Uterus (tissue), 4 donors: ENCODE measurements around the gene KCNH8. TPM values are rescaled to one million over a fixed set of nuclear protein-coding genes. Genes with fewer than 3 reads are reported as not detected.

Experiments used
- DNase-seq, 2 donors: peaks; one replicate each; pipeline ENCODE4 v3.0.0-alpha.2; 2019 to 2020
- H3K27ac ChIP-seq, 2 donors: fragments of 200-600 bp; sonication (generic); 1 replicate in 1 of 2; 2 replicates in 1 of 2; pipeline ENCODE4 v1.5.1; 2016 to 2018
- H3K27me3 ChIP-seq, 2 donors: fragments of 200-600 bp; sonication (generic); one replicate each; pipeline ENCODE4 v1.5.1; 2018 to 2019; ENCODE audit warnings: control low read depth in 1 of 2
- H3K36me3 ChIP-seq, 2 donors: fragments of 200-600 bp; sonication (generic); one replicate each; pipeline ENCODE4 v1.5.1; 2019; ENCODE audit warnings: control low read depth in 1 of 2
- H3K4me1 ChIP-seq, 2 donors: fragments of 200-600 bp; sonication (generic); one replicate each; pipeline ENCODE4 v1.5.1; 2018 to 2019; ENCODE audit warnings: control low read depth in 1 of 2
- H3K4me3 ChIP-seq, 2 donors: fragments of 200-600 bp; sonication (generic); 1 replicate in 1 of 2; 2 replicates in 1 of 2; pipeline ENCODE4 v1.5.1; 2018 to 2019; ENCODE audit warnings: mild to moderate bottlenecking in 1 of 2
- H3K9me3 ChIP-seq, 2 donors: fragments of 200-600 bp; sonication (generic); one replicate each; pipeline ENCODE4 v1.5.1; 2019; ENCODE audit warnings: control low read depth in 1 of 2
- POLR2A ChIP-seq, 2 donors: fragments of 450-650 bp; IDR thresholded peaks; one replicate each; pipeline ENCODE4 v1.6.1; 2016; ENCODE audit warnings: antibody characterized with exemption in 2 of 2, mild to moderate bottlenecking in 1 of 2, moderate library complexity in 1 of 2
- intact Hi-C: fragments of 100-400 bp; cut with DNase I; formaldehyde crosslinking; loops from one replicate; pipeline ENCODE4 v1.15.1; 2023; ENCODE audit warnings: low total_unique reads
- total RNA-seq, 4 donors: library from RNA; depleted of rRNA in 3 of 4; stranded (reverse); fragments of >200 nt in 3 of 4; gene quantifications; one replicate each; pipeline versions ENCODE4 v1.1.0 to v1.2.4, GENCODE V29; 2014 to 2023
- TF ChIP-seq, protein P1 (sequence below), 4 experiments: fragments of 200-600 bp in 2 of 4; fragments of 450-650 bp in 2 of 4; sonication (generic) in 2 of 4; IDR thresholded peaks; one replicate each; pipeline ENCODE4 v1.5.1; 2016 to 2019; ENCODE audit warnings: antibody characterized with exemption in 4 of 4, mild to moderate bottlenecking in 2 of 4, moderate library complexity in 1 of 4
- donor health status: DM: yes; HTN: yes; CAD: no.

KCNH8 gene
- total RNA-seq, 4 donors from 2014 or later, result 0.26 to 1.5 (median 0.49) TPM; not detected in 1

DNA sequence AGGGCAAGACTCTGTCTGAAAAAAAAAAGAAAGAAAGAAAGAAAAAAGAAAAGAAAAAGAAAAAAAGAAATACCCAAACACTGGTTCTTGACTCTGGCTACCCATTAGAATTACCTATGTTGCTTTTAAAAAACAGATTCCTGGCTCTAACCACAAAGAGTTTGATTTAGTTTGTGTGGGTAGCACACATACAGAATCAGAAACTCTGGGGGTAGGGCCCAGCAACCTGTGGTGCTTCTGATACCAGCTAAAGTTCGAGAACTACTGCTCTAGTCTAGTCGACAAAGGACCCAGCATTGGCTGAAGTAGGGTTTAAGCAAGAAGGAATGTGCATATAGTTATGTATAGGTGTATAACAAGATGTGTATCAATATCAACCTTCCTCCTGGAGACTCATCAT is 393.0 kb downstream of the KCNH8 start:
- TF ChIP-seq, protein P1, sequence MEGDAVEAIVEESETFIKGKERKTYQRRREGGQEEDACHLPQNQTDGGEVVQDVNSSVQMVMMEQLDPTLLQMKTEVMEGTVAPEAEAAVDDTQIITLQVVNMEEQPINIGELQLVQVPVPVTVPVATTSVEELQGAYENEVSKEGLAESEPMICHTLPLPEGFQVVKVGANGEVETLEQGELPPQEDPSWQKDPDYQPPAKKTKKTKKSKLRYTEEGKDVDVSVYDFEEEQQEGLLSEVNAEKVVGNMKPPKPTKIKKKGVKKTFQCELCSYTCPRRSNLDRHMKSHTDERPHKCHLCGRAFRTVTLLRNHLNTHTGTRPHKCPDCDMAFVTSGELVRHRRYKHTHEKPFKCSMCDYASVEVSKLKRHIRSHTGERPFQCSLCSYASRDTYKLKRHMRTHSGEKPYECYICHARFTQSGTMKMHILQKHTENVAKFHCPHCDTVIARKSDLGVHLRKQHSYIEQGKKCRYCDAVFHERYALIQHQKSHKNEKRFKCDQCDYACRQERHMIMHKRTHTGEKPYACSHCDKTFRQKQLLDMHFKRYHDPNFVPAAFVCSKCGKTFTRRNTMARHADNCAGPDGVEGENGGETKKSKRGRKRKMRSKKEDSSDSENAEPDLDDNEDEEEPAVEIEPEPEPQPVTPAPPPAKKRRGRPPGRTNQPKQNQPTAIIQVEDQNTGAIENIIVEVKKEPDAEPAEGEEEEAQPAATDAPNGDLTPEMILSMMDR (IDR thresholded peaks at IDR 0.05), result no peak
- TF ChIP-seq POLR2A (IDR thresholded peaks at IDR 0.05), result no peak
- Histone ChIP-seq H3K27ac (no peak overlapping the region), H3K4me3 (no peak overlapping the region), H3K36me3 (no peaks in the 10 kb centered on the region), H3K27me3 (no peaks in the 10 kb centered on the region), H3K4me1 (no peaks in the 10 kb centered on the region), H3K9me3 (no peaks in the 10 kb centered on the region)
- intact Hi-C loops, result no loop called here
- DNase-seq, result no peak

DNA sequence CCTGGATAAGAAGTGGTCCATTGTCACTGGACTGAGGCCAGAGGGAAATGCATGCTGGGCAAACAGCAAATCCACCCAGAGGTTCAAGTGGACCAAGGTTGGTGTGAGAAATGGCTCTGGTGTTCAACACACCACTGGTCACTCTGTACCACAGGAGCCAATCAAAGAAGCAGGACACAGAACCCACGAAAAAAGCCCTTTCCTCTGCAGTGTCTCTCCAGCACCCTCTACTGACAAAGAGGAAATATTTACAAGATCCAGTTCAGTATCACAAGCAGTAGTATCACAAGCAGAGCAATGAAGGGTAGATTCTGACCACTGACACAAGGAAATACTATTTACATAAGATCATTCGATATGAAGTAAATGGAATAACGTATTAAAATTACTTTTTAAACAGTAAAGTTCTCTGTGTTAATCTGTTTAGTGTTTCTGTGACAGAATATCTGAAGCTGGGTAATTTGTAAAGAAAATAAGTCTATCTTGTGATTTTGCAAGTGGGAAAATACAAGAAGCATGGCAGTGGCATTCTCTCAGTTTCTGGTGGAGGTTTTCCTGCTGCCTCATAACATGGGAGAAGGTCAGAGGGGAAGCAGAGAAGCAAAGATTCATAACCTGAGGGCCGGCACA is 395.0 kb downstream of the KCNH8 start:
- DNase-seq, result no peak
- no peaks in the 10 kb centered on the region for H3K27me3 ChIP-seq
- intact Hi-C loops, result no loop called here
- H3K27ac ChIP-seq, result no peak overlapping the region
- no peaks in the 10 kb centered on the region for H3K9me3 ChIP-seq
- H3K4me1 ChIP-seq, result no peaks in the 10 kb centered on the region
- H3K4me3 ChIP-seq, result no peak overlapping the region
- no peaks in the 10 kb centered on the region for H3K36me3 ChIP-seq
- no peak for TF ChIP-seq POLR2A (IDR thresholded peaks at IDR 0.05)
- TF ChIP-seq, protein P1 (IDR thresholded peaks at IDR 0.05), result no peak

DNA sequence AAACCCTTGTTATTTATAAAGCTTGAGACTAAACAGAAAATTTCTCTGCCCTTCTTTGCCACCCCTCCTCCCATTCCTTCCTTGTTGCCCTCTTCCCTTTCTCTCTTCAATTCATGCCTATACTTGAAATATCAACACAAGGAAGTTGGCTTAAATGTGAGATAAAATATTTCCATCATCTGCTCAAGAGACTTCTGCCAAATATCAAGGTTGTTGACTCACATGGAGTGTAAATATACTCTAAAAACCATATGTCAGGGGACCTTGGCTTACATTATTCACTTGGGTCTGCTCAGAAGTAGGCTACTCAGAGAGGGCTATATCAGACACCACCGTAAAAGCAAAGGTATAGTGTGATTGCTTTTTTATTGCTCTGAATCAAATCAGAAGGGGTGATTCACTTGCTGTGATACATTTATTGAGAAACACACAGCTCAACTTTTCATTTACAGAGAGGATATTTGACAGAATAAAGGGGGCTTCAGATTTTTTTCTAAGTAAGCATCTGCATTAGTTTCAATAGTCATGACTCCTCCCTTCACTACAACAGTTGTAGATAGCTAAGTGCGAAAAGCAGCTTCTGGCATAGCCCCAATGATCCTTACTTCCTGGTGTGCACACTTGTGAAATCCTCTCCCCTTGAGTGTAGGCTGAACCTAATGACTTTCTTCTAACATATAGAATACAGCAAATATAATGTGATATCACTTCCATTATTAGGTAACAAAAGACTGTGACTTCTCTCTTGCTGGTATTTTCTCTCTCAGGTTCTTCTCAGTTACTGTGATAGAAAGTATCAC is 399.6 kb downstream of the KCNH8 start:
- intact Hi-C loops, result no loop called here
- TF ChIP-seq POLR2A (IDR thresholded peaks at IDR 0.05), result no peak
- TF ChIP-seq, protein P1 (IDR thresholded peaks at IDR 0.05), result no peak
- no peak overlapping the region for H3K4me3 ChIP-seq

DNA sequence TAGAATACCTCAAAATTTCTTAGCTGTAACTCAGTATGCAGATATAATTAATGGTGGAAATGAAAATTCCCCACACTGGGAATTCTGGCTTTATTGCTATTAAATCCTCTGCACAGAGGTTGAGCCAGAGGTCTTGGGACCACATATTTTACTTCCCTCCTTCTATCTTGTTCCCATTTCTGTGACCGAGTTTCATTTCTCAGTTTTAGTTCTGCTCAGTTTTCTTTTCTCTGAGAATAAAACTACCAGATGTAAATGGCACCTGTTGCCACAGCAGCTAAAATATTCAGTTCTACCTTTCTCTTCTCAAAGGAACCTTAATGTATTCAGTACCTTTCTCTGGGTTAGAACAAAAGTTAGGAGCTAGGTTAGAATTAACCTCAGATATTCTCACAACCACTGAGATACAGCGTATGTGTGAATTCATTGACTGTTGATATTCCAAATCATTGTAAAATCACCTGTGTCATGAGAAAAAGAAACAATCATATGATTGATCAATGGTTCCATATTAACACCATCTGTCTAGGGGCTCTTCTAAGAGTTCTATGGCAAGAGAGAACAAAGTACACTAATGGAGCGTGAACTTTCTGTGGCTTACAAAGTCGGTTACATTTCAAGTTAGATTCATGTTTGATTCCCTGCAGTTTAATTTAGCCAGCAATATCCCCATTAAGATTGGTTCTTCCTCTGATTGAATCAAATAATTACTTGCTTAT is 411.6 kb downstream of the KCNH8 start:
- Histone ChIP-seq H3K9me3 (no peaks in the 10 kb centered on the region), H3K27ac (no peak overlapping the region), H3K36me3 (no peaks in the 10 kb centered on the region), H3K4me3 (no peak overlapping the region), H3K27me3 (no peaks in the 10 kb centered on the region), H3K4me1 (no peaks in the 10 kb centered on the region)
- intact Hi-C loops, result no loop called here
- TF ChIP-seq, protein P1 (IDR thresholded peaks at IDR 0.05), result no peak
- TF ChIP-seq POLR2A (IDR thresholded peaks at IDR 0.05), result no peak
- DNase-seq, result no peak

More for the DNA sequence above, 399.6 kb downstream of the KCNH8 start:
- Histone ChIP-seq H3K4me1 (no peaks in the 10 kb centered on the region), H3K36me3 (no peaks in the 10 kb centered on the region), H3K27me3 (no peaks in the 10 kb centered on the region), H3K27ac (no peak overlapping the region), H3K9me3 (no peaks in the 10 kb centered on the region)
- no peak for DNase-seq

DNA sequence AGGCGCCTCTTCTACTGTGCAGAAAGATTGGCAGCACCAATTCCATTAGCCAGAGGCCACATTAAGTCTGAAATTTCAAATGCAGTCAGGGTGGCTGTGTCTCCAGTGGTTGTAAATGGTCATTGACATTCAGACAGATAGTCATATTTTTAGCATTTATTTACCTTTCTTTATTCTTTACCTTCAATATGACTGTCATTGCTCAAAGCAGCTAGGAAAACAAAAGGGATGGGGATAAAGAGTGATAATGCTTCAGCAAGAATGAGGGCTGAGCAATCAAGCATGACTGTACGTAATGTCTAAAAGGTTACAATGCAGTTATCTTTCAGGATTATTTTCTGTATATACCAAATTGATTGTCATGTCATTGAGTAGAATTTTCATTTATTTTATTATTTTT is 425.3 kb downstream of the KCNH8 start:
- H3K27me3 ChIP-seq, result no peaks in the 10 kb centered on the region
- no peaks in the 10 kb centered on the region for H3K4me1 ChIP-seq

More for the DNA sequence above, 425.3 kb downstream of the KCNH8 start:
- intact Hi-C loops, result no loop called here
- no peaks in the 10 kb centered on the region for H3K9me3 ChIP-seq
- no peak overlapping the region for H3K27ac ChIP-seq
- no peak overlapping the region for H3K4me3 ChIP-seq
- H3K36me3 ChIP-seq, result no peaks in the 10 kb centered on the region
- TF ChIP-seq, protein P1 (IDR thresholded peaks at IDR 0.05), result no peak
- no peak for TF ChIP-seq POLR2A (IDR thresholded peaks at IDR 0.05)
- DNase-seq, result no peak
